Measurements from ENCODE around the gene VSIG8. TPM values are rescaled to one million over a fixed set of nuclear protein-coding genes. Genes with fewer than 3 reads are reported as not detected.

Gene VSIG8
- total and polyA plus RNA-seq, 2 of the 4 experiments (the other 2 are of a cell fraction) = not detected

DNA sequence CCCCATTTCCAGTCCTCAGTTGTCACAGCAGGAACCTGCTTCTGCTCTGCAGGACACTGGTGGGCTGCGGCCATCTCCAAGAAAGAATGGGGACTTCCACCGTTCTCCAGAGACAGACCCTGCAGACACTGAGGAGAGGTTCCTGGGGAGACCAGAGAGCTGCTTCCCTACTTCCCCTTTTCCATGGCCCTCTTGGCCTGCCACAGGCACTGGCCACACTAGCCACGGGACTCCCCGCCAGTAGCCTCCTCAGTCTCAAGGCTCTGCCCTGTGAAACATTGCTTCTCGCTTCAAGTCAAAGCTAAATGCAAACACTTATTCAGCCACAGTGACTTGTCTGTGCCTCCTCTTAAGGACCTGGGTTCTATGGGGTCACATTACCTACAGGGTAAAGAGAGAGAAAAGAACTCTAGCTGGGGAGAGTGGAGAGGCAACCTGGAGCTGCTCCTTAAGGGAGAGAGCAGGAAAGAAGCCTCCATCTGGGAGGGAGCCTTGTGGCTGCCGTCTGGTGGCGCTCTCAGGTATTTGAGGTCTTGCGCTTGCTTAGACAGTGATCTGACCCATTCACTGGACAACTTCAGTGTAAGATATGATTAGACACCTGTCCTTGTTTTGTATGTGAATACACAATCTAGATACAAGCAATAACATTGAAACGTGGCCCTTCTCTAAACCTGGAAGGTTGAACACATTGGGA, 41.1 kb downstream of the VSIG8 start:
- Histone ChIP-seq H2BK20ac (ENCODE audit: low read depth, low read length) (no peak overlapping the region), H3K9me3 (ENCODE audit: control insufficient read depth, insufficient read depth, low read length) (no peaks in the 10 kb centered on the region), H3K79me1 (ENCODE audit: low read depth in 1 of 2, low read length in 2 of 2) (no peaks in the 10 kb centered on the region), H3K56ac (ENCODE audit: extremely low read depth, insufficient read depth, low read length) (no peak overlapping the region), H2AFZ (replicated peaks; ENCODE audit: low read length, poor library complexity) (peak overlapping the region; percentile 44), H3K9ac (ENCODE audit: low read depth, low read length) (no peak overlapping the region), H3K27me3 (ENCODE audit: control insufficient read depth, insufficient read depth, low read length) (peaks cover 31% of the 10 kb centered on the region), H3K27ac (ENCODE audit: insufficient read depth, low read length) (no peak overlapping the region), H3K4me2 (ENCODE audit: low read depth, low read length) (no peak overlapping the region), H2BK5ac (ENCODE audit: low read depth, low read length, poor library complexity, severe bottlenecking) (no peak overlapping the region), H4K91ac (ENCODE audit: insufficient read depth, low read depth, low read length) (no peak overlapping the region), H4K5ac (ENCODE audit: low read depth, low read length) (no peak overlapping the region), H3K9me1 (ENCODE audit: insufficient read depth, low read length) (no peaks in the 10 kb centered on the region; the same call in 1 of the 2 replicates), H4K8ac (ENCODE audit: low read depth in 2 of 2, low read length in 2 of 2) (no peak overlapping the region), H3K4me3 (ENCODE audit: insufficient read depth, low read depth, low read length) (no peak overlapping the region), H3K36me3 (ENCODE audit: control insufficient read depth, insufficient read depth, low read length) (no peaks in the 10 kb centered on the region), H3K4ac (ENCODE audit: low read depth, low read length) (no peak overlapping the region), H4K20me1 (ENCODE audit: insufficient read depth, low read length) (no peaks in the 10 kb centered on the region), H3K18ac (ENCODE audit: low read depth, low read length) (no peak overlapping the region), H3K23ac (ENCODE audit: low read depth, low read length) (no peak overlapping the region), H3K4me1 (ENCODE audit: control insufficient read depth, insufficient read depth, low read length) (no peaks in the 10 kb centered on the region), H2BK120ac (ENCODE audit: low read depth, low read length) (no peak overlapping the region), H2AK9ac (replicated peaks; ENCODE audit: low read depth, low read length, poor library complexity) (no peak overlapping the region), H2AK5ac (ENCODE audit: low read depth, low read length) (no peak overlapping the region), H3K14ac (replicated peaks; ENCODE audit: low read depth, low read length) (no peak overlapping the region), H2BK15ac (ENCODE audit: low read depth, low read length) (no peak overlapping the region)
- DNase-seq (peak; percentile 47), ATAC-seq (ENCODE audit: low read depth) (peak; percentile 96)
- no CpG with 5 or more reads among the region's 9 CpGs for WGBS, 2 experiments (ENCODE audit: extremely low coverage in 2 of 2, insufficient read length in 1 of 2)
- TF ChIP-seq MAFK (IDR thresholded peaks at IDR 0.05; ENCODE audit: low read depth, low read length) (no peak), FOS (IDR thresholded peaks at IDR 0.05; ENCODE audit: low read depth, low read length) (no peak), RAD21 (IDR thresholded peaks at IDR 0.05; ENCODE audit: low read length) (peak; percentile 46), RFX5 (IDR thresholded peaks at IDR 0.05; ENCODE audit: low read depth, low read length) (no peak), BHLHE40 (IDR thresholded peaks at IDR 0.05; ENCODE audit: low read depth, low read length) (no peak), SMC3 (IDR thresholded peaks at IDR 0.05; ENCODE audit: low read depth, low read length) (peak; percentile 63), CTCF (conservative IDR thresholded peaks at IDR 0.05; ENCODE audit: low read depth, low read length) (peak; percentile 61)
- TF ChIP-seq, protein P1, sequence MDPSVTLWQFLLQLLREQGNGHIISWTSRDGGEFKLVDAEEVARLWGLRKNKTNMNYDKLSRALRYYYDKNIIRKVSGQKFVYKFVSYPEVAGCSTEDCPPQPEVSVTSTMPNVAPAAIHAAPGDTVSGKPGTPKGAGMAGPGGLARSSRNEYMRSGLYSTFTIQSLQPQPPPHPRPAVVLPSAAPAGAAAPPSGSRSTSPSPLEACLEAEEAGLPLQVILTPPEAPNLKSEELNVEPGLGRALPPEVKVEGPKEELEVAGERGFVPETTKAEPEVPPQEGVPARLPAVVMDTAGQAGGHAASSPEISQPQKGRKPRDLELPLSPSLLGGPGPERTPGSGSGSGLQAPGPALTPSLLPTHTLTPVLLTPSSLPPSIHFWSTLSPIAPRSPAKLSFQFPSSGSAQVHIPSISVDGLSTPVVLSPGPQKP (IDR thresholded peaks at IDR 0.05; ENCODE audit: borderline replicate concordance, low read depth, low read length) = no peak
- BruUV-seq (replicated peaks) = no TSS peak
- intact Hi-C loops (cut with micrococcal nuclease) (loop anchor here (5.0 kb wide), 1 partner anchor 39 kb away; the partner anchor contains the start of gene DUSP23), in situ Hi-C loops (cut with MboI; ENCODE audit: low sequenced_read_pairs) (no loop called here), dilution Hi-C loops (cut with HindIII; ENCODE audit: low sequenced_read_pairs, unreplicated experiment) (no loop called here)
- POLR2A ChIA-PET (ENCODE audit: unreplicated experiment) = no interaction called here
- CTCF ChIA-PET = interaction anchor here (0.6 to 1.2 kb wide), 5 partner anchors 11 to 365 kb away, joined by 3 to 8 read pairs (median 4); no protein-coding TSS in a partner anchor

Measured in IMR-90 (cell line).